ENCODE results near the gene ROPN1B.

Gene ROPN1B

GRCh38 chr3:125958511-125959316 lies 10.3 kb upstream of the ROPN1B start:
- TF ChIP-seq ZNF324 (tag by site-specific recombination; IDR thresholded peaks at IDR 0.05) (no peak), ZNF514 (tag by site-specific recombination; IDR thresholded peaks at IDR 0.05) (no peak), ZNF214 (tag by site-specific recombination; IDR thresholded peaks at IDR 0.05; ENCODE audit: borderline replicate concordance) (no peak), ZNF792 (tag by site-specific recombination; IDR thresholded peaks at IDR 0.05) (no peak), SETDB1 (IDR thresholded peaks at IDR 0.05; ENCODE audit: insufficient read length, low read length) (no peak), ZNF571 (tag by site-specific recombination; IDR thresholded peaks at IDR 0.05) (no peak), KLF8 (tag by site-specific recombination; IDR thresholded peaks at IDR 0.05) (no peak), ZSCAN23 (tag by site-specific recombination; IDR thresholded peaks at IDR 0.05) (no peak), ZNF274 (IDR thresholded peaks at IDR 0.05; ENCODE audit: low read length) (no peak), ZNF274 (tag by site-specific recombination; IDR thresholded peaks at IDR 0.05; ENCODE audit: borderline replicate concordance) (no peak), ZNF10 (tag by site-specific recombination; IDR thresholded peaks at IDR 0.05) (no peak), ZFP41 (tag by site-specific recombination; IDR thresholded peaks at IDR 0.05; ENCODE audit: borderline replicate concordance) (no peak), ZNF561 (tag by site-specific recombination; IDR thresholded peaks at IDR 0.05; ENCODE audit: borderline replicate concordance) (no peak), ZNF610 (tag by site-specific recombination; IDR thresholded peaks at IDR 0.05; ENCODE audit: borderline replicate concordance) (no peak)
- no peaks in the 10 kb centered on the region for H3K4me1 ChIP-seq (ENCODE audit: control insufficient read depth, insufficient read depth, low read length)
- no peaks in the 10 kb centered on the region for H3K9me3 ChIP-seq (ENCODE audit: control insufficient read depth, insufficient read depth, low read depth, low read length)
- no peak overlapping the region for H3K4me3 ChIP-seq (ENCODE audit: low read depth, low read length)
- no peaks in the 10 kb centered on the region for H3K36me3 ChIP-seq (ENCODE audit: control insufficient read depth in 2 of 2, insufficient read depth in 1 of 2, low read length in 2 of 2)
- POLR2A ChIA-PET, result no interaction called here
- CTCF ChIA-PET, result no interaction called here
- no peak overlapping the region for H3K27ac ChIP-seq (ENCODE audit: extremely low read depth, low read depth, low read length)

GRCh38 chr3:125959317-125960065 lies 9.5 kb upstream of the ROPN1B start:
- no peak for TF ChIP-seq GLIS2 (tag by site-specific recombination; IDR thresholded peaks at IDR 0.05)
- TF ChIP-seq, protein P1, sequence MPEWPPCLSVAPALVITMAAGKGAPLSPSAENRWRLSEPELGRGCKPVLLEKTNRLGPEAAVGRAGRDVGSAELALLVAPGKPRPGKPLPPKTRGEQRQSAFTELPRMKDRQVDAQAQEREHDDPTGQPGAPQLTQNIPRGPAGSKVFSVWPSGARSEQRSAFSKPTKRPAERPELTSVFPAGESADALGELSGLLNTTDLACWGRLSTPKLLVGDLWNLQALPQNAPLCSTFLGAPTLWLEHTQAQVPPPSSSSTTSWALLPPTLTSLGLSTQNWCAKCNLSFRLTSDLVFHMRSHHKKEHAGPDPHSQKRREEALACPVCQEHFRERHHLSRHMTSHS (tag by site-specific recombination; IDR thresholded peaks at IDR 0.05), result no peak
- ChIA-PET CTCF (no interaction called here), POLR2A (no interaction called here)
- Histone ChIP-seq H3K4me1 (ENCODE audit: control insufficient read depth, insufficient read depth, low read length) (no peaks in the 10 kb centered on the region), H3K4me3 (ENCODE audit: low read depth, low read length) (no peak overlapping the region), H3K9me3 (ENCODE audit: control insufficient read depth, insufficient read depth, low read depth, low read length) (no peaks in the 10 kb centered on the region), H3K27ac (ENCODE audit: extremely low read depth, low read depth, low read length) (no peak overlapping the region), H3K36me3 (ENCODE audit: control insufficient read depth in 2 of 2, insufficient read depth in 1 of 2, low read length in 2 of 2) (no peaks in the 10 kb centered on the region)

- ChIA-PET POLR2A (no interaction called here), CTCF (no interaction called here)
- Histone ChIP-seq H3K36me3 (ENCODE audit: control insufficient read depth in 2 of 2, insufficient read depth in 1 of 2, low read length in 2 of 2) (no peaks in the 10 kb centered on the region), H3K4me3 (ENCODE audit: low read depth, low read length) (no peak overlapping the region), H3K9me3 (ENCODE audit: control insufficient read depth, insufficient read depth, low read depth, low read length) (no peaks in the 10 kb centered on the region), H3K4me1 (ENCODE audit: control insufficient read depth, insufficient read depth, low read length) (no peaks in the 10 kb centered on the region), H3K27ac (ENCODE audit: extremely low read depth, low read depth, low read length) (no peak overlapping the region)
- no peak for TF ChIP-seq ZBTB17 (tag by site-specific recombination; IDR thresholded peaks at IDR 0.05)
- TF ChIP-seq ZNF423 (tag by site-specific recombination; IDR thresholded peaks at IDR 0.05), result no peak
- TF ChIP-seq MZF1 (tag by site-specific recombination; IDR thresholded peaks at IDR 0.05; ENCODE audit: borderline replicate concordance), result no peak
- no peak for TF ChIP-seq ZNF585B (tag by site-specific recombination; IDR thresholded peaks at IDR 0.05)
- no peak for TF ChIP-seq GLI2 (tag by site-specific recombination; IDR thresholded peaks at IDR 0.05; ENCODE audit: borderline replicate concordance, low read depth)
- TF ChIP-seq ZNF175 (tag by site-specific recombination; IDR thresholded peaks at IDR 0.05), result no peak
- TF ChIP-seq ZNF155 (tag by site-specific recombination; IDR thresholded peaks at IDR 0.05), result no peak
- TF ChIP-seq ZNF223 (tag by site-specific recombination; IDR thresholded peaks at IDR 0.05), result no peak
- TF ChIP-seq, protein P2, sequence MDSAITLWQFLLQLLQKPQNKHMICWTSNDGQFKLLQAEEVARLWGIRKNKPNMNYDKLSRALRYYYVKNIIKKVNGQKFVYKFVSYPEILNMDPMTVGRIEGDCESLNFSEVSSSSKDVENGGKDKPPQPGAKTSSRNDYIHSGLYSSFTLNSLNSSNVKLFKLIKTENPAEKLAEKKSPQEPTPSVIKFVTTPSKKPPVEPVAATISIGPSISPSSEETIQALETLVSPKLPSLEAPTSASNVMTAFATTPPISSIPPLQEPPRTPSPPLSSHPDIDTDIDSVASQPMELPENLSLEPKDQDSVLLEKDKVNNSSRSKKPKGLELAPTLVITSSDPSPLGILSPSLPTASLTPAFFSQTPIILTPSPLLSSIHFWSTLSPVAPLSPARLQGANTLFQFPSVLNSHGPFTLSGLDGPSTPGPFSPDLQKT (IDR thresholded peaks at IDR 0.05; ENCODE audit: borderline replicate concordance, low read depth, low read length), result no peak
Observed at GRCh38 chr3:125960066-125960424, 8.9 kb upstream of the ROPN1B start.

All from HEK293 (cell line).